Neural crest cell (in vitro differentiated cells): ENCODE data around the gene RERE. TPM values are rescaled to one million over a fixed set of nuclear protein-coding genes. Genes with fewer than 3 reads are reported as not detected.

Experiments
- DNase-seq: peaks from one replicate; pipeline ENCODE4 v3.0.0; 2021; ENCODE audit warnings: low read depth, mixed read lengths, low spot score
- H3K27ac Mint-ChIP-seq: one replicate; pipeline ENCODE4 v1.8.0; 2021; ENCODE audit warnings: mild to moderate bottlenecking, mixed read lengths; ENCODE audit not compliant: unreplicated experiment
- H3K27me3 Mint-ChIP-seq: 2 replicates; pipeline ENCODE4 v1.8.0; 2021; ENCODE audit warnings: low read depth, mild to moderate bottlenecking, mixed read lengths
- H3K36me3 Mint-ChIP-seq: 2 replicates; pipeline ENCODE4 v1.8.0; 2021; ENCODE audit warnings: low read depth, mild to moderate bottlenecking, mixed read lengths
- H3K4me1 Mint-ChIP-seq: 2 replicates; pipeline ENCODE4 v1.8.0; 2021; ENCODE audit warnings: mixed read lengths
- H3K4me3 Mint-ChIP-seq: one replicate; pipeline ENCODE4 v1.8.0; 2021; ENCODE audit warnings: mild to moderate bottlenecking, mixed read lengths
- H3K9me3 Mint-ChIP-seq: 2 replicates; pipeline ENCODE4 v1.8.0; 2021; ENCODE audit warnings: mixed read lengths
- total RNA-seq: library from RNA; stranded (reverse); gene quantifications from 2 replicates; pipeline ENCODE4 v1.2.1, GENCODE V29; 2021
- TF ChIP-seq, protein P1 (sequence below): fragments of 200-600 bp; sonication (generic); conservative IDR thresholded peaks from 2 replicates; pipeline ENCODE4 v1.5.0; 2021; ENCODE audit warnings: antibody characterized with exemption, mild to moderate bottlenecking

RERE gene
- total RNA-seq, 1 donor from 2014 or later = 122 TPM

- H3K27me3 Mint-ChIP-seq = no peaks in the 10 kb centered on the region
- no peak overlapping the region for H3K4me3 Mint-ChIP-seq
- no peaks in the 10 kb centered on the region for H3K9me3 Mint-ChIP-seq
- H3K36me3 Mint-ChIP-seq = peaks cover 2% of the 10 kb centered on the region
- peak overlapping the region; percentile 51 for H3K27ac Mint-ChIP-seq
- peaks cover 46% of the 10 kb centered on the region for H3K4me1 Mint-ChIP-seq
- no peak for DNase-seq
- TF ChIP-seq, protein P1, sequence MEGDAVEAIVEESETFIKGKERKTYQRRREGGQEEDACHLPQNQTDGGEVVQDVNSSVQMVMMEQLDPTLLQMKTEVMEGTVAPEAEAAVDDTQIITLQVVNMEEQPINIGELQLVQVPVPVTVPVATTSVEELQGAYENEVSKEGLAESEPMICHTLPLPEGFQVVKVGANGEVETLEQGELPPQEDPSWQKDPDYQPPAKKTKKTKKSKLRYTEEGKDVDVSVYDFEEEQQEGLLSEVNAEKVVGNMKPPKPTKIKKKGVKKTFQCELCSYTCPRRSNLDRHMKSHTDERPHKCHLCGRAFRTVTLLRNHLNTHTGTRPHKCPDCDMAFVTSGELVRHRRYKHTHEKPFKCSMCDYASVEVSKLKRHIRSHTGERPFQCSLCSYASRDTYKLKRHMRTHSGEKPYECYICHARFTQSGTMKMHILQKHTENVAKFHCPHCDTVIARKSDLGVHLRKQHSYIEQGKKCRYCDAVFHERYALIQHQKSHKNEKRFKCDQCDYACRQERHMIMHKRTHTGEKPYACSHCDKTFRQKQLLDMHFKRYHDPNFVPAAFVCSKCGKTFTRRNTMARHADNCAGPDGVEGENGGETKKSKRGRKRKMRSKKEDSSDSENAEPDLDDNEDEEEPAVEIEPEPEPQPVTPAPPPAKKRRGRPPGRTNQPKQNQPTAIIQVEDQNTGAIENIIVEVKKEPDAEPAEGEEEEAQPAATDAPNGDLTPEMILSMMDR = no peak
Measured at GRCh38 chr1:8518490-8518801, 299.0 kb downstream of the RERE start.

DNA sequence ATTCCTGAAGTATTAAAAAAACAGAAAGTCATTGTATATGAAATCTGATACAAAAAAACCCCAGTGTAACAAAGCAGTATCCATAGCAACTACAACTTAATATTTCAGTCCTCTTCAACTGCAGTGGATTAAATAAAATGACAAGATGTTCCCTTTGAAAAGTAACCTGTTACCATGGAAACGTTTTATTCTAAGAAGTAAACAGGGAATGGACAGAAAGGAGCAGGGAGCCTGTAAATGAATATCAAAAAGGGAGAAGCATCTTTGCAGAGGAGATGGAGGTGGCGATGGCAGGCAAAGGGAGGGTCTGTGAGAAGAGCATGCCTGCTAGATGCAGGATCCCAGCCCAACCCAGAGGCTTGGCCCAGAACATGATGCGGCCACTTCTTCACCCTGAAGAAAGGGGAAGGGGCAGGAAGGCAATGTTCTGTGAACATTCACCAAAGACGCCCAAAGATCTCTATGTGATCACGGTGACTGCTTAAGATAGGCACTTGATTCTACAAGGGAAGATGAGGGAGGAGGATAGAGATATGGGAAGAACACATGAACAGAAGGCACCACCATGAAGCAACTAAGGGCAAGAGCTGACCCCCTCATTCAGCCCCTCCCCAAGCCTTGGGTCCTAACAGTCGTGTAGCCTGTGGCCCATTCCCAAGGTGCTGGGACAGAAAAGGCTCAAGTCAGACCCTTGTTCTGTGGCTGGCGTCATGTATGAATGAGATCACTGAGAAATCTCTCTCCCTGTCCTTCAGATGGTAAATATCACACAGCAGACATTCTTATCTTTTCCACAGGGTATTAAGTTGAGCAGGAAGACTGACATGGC lies 299.6 kb downstream of the RERE start:
- DNase-seq = no peak
- H3K27ac Mint-ChIP-seq = no peak overlapping the region
- H3K9me3 Mint-ChIP-seq = no peaks in the 10 kb centered on the region
- no peaks in the 10 kb centered on the region for H3K27me3 Mint-ChIP-seq
- no peaks in the 10 kb centered on the region for H3K36me3 Mint-ChIP-seq
- no peak overlapping the region for H3K4me3 Mint-ChIP-seq
- TF ChIP-seq, protein P1 = no peak
- H3K4me1 Mint-ChIP-seq = peaks cover 43% of the 10 kb centered on the region

DNA sequence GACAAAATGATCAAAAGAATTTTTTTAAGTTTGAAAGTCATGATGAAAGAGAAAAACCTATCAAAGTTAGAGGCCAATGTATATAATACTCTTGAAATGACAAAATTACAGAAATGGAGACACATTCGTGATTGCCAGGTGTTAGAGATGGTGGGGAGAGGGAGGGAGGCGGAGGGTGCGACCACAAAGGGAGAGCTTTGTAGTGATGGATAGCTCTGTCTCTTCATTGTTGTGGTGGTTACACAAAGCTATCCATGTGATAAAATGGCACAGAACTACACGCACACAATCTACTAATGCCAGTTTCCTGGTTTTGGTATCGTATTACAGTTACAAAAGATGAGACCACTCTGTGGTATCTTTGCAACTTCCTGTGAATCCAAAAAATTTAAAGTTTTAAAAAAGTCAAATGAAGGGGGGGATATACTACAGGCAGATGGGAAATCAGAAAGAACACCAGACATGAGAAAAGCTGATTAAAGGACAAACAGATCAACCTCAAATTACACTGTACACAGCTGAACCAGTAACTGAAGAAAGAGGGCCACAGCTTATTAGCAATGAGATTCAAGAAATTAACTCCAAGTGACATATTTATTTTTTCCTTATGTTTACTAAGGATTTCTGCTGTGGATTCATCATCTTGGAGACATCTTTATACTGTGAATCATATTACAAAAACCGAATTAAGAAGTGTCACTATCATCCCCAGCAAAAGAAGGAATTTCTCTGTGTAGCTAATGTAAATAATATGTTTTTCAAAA lies 300.5 kb downstream of the RERE start:
- H3K27me3 Mint-ChIP-seq = no peaks in the 10 kb centered on the region
- H3K36me3 Mint-ChIP-seq = peaks cover 4% of the 10 kb centered on the region
- peak overlapping the region; percentile 5 for H3K4me3 Mint-ChIP-seq
- DNase-seq = no peak
- H3K27ac Mint-ChIP-seq = no peak overlapping the region
- TF ChIP-seq, protein P1 = no peak
- peaks cover 39% of the 10 kb centered on the region for H3K4me1 Mint-ChIP-seq
- no peaks in the 10 kb centered on the region for H3K9me3 Mint-ChIP-seq

- DNase-seq = no peak
- Mint-ChIP-seq H3K27me3 (no peaks in the 10 kb centered on the region), H3K27ac (no peak overlapping the region), H3K9me3 (no peaks in the 10 kb centered on the region), H3K4me1 (peaks cover 43% of the 10 kb centered on the region), H3K4me3 (no peak overlapping the region), H3K36me3 (peaks cover 4% of the 10 kb centered on the region)
- TF ChIP-seq, protein P1 = no peak
Measured at GRCh38 chr1:8516278-8516777, 301.1 kb downstream of the RERE start.

GRCh38 chr1:8512504-8512903 lies 304.9 kb downstream of the RERE start:
- TF ChIP-seq, protein P1 = no peak
- Mint-ChIP-seq H3K27me3 (no peaks in the 10 kb centered on the region), H3K27ac (no peak overlapping the region), H3K36me3 (peaks cover 4% of the 10 kb centered on the region), H3K4me3 (no peak overlapping the region), H3K9me3 (no peaks in the 10 kb centered on the region), H3K4me1 (peaks cover 34% of the 10 kb centered on the region)
- DNase-seq = no peak
